A673 (cell line): Measurements from ENCODE around the gene LGALS12.

Experiments used
- CTCF ChIP-seq: fragments of 300-800, 200-600 bp; sonication (generic); conservative IDR thresholded peaks from 2 replicates; pipeline ENCODE4 v1.5.1; 2017; ENCODE audit warnings: low read depth, mild to moderate bottlenecking, antibody characterized with exemption, low read length, moderate library complexity, mixed read lengths
- EZH2 ChIP-seq: fragments of 200-600 bp; sonication (generic); IDR thresholded peaks from 2 replicates; pipeline ENCODE4 v1.6.1; 2017; ENCODE audit warnings: borderline replicate concordance, low read depth, mild to moderate bottlenecking, mixed read lengths, antibody characterized with exemption, low read length; ENCODE audit not compliant: poor library complexity, severe bottlenecking

GRCh38 chr11:63459586-63459985, 46.3 kb upstream of the LGALS12 start:
- TF ChIP-seq EZH2 (no peak), CTCF (no peak)
